Suprapubic skin (tissue), 3 donors: ENCODE measurements around the gene CAMTA1.

Experiments
- POLR2A ChIP-seq, 2 donors: fragments of 450-650 bp; IDR thresholded peaks; one replicate each; pipeline ENCODE4 v1.6.1; 2017; ENCODE audit warnings: antibody characterized with exemption in 2 of 2, mild to moderate bottlenecking in 2 of 2, moderate library complexity in 2 of 2
- TF ChIP-seq, protein P1 (sequence below), 2 donors: fragments of 200-600 bp in 1 of 2; fragments of 450-650 bp in 1 of 2; sonication (generic) in 1 of 2; IDR thresholded peaks; one replicate each; pipeline ENCODE4 v1.5.1; 2016 to 2019; ENCODE audit warnings: antibody characterized with exemption in 2 of 2, mild to moderate bottlenecking in 1 of 2, moderate library complexity in 1 of 2

DNA sequence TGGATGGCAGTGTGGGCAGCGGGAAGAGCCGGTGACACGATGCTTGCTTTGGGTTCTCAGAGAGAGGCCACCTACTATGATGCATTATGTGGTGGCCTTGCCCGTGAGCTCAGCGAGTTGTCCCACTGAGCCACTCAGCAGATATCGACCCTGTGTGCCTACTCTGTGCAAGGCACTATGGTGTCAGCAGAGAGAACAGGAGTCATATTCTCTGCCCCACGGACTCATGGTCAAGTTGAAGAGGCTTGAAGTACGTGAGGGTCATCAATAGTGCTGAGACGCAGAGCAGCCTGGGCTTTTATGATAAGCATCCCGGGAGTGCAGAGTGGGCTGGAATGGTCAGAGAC is 466.2 kb downstream of the CAMTA1 start:
- no peak for TF ChIP-seq POLR2A (IDR thresholded peaks at IDR 0.05)
- TF ChIP-seq, protein P1, sequence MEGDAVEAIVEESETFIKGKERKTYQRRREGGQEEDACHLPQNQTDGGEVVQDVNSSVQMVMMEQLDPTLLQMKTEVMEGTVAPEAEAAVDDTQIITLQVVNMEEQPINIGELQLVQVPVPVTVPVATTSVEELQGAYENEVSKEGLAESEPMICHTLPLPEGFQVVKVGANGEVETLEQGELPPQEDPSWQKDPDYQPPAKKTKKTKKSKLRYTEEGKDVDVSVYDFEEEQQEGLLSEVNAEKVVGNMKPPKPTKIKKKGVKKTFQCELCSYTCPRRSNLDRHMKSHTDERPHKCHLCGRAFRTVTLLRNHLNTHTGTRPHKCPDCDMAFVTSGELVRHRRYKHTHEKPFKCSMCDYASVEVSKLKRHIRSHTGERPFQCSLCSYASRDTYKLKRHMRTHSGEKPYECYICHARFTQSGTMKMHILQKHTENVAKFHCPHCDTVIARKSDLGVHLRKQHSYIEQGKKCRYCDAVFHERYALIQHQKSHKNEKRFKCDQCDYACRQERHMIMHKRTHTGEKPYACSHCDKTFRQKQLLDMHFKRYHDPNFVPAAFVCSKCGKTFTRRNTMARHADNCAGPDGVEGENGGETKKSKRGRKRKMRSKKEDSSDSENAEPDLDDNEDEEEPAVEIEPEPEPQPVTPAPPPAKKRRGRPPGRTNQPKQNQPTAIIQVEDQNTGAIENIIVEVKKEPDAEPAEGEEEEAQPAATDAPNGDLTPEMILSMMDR (IDR thresholded peaks at IDR 0.05): no peak
